AG04449 (cell line): ENCODE data around the gene EDAR.

ENCODE experiments used
- CTCF ChIA-PET: fragments of 350-600 bp; formaldehyde crosslinking; extraction: SDS; loops from one replicate; lab custom pipeline; 2021; ENCODE audit warnings: antibody characterized with exemption; lab: Yijun Ruan, JAX
- POLR2A ChIA-PET: fragments of 400-600, 350-600 bp; formaldehyde crosslinking; extraction: SDS; loops from one replicate; lab custom pipeline; 2020; ENCODE audit warnings: antibody characterized with exemption, inconsistent platforms; lab: Yijun Ruan, JAX
- DNase-seq: peaks from one replicate; pipeline ENCODE4 v3.0.0-alpha.2; 2010; ENCODE audit warnings: low read depth, low spot score
- H3K4me3 ChIP-seq: 2 replicates; pipeline ENCODE4 v1.5.1; 2011; ENCODE audit warnings: low read depth, mild to moderate bottlenecking, control low read depth, low read length
- CTCF ChIP-seq: IDR thresholded peaks from one replicate; pipeline ENCODE4 v1.5.1; 2011; ENCODE audit warnings: mild to moderate bottlenecking, moderate library complexity, low read length, control low read depth, inconsistent platforms; ENCODE audit not compliant: insufficient read depth; ENCODE audit errors: missing control alignments

Gene EDAR

GRCh38 chr2:108983061-108983460 lies 6.0 kb downstream of the EDAR start:
- ChIA-PET CTCF (no interaction called here), POLR2A (no interaction called here)
- H3K4me3 ChIP-seq = no peak overlapping the region
- DNase-seq = no peak
- no peak for TF ChIP-seq CTCF

- POLR2A ChIA-PET = no interaction called here
- CTCF ChIA-PET = no interaction called here
- no peak overlapping the region for H3K4me3 ChIP-seq
- no peak for TF ChIP-seq CTCF
- no peak for DNase-seq
These were observed 6.8 kb downstream of the EDAR start for GRCh38 chr2:108982259-108982679.

- TF ChIP-seq CTCF = no peak
- POLR2A ChIA-PET = no interaction called here
- CTCF ChIA-PET = no interaction called here
- H3K4me3 ChIP-seq = no peak overlapping the region
- no peak for DNase-seq
These were observed 7.2 kb downstream of the EDAR start for GRCh38 chr2:108981846-108982245.

GRCh38 chr2:108980076-108980475 lies 8.9 kb downstream of the EDAR start:
- CTCF ChIA-PET = no interaction called here
- no peak for TF ChIP-seq CTCF

GRCh38 chr2:108979461-108979860 lies 9.6 kb downstream of the EDAR start:
- H3K4me3 ChIP-seq = no peak overlapping the region
- no peak for DNase-seq
- ChIA-PET POLR2A (no interaction called here), CTCF (interaction anchor here (1.4 kb wide), 1 partner anchor 7 kb away, joined by 3 read pairs; no protein-coding TSS in a partner anchor)
- TF ChIP-seq CTCF = no peak

More at GRCh38 chr2:108980076-108980475, 8.9 kb downstream of the EDAR start:
- POLR2A ChIA-PET = no interaction called here
- no peak overlapping the region for H3K4me3 ChIP-seq
- no peak for DNase-seq

- no peak overlapping the region for H3K4me3 ChIP-seq
- ChIA-PET POLR2A (no interaction called here), CTCF (interaction anchor here (1.0 to 1.4 kb wide), 3 partner anchors 8 to 532 kb away, joined by 3 read pairs; no protein-coding TSS in a partner anchor)
- no peak for TF ChIP-seq CTCF
- no peak for DNase-seq
These were observed 10.3 kb downstream of the EDAR start for GRCh38 chr2:108978709-108979111.
